ENCODE measurements around the gene SYT13. TPM values are rescaled to one million over a fixed set of nuclear protein-coding genes. Genes with fewer than 3 reads are reported as not detected.
A peak's percentile ranks its signal among the peaks of the same experiment; 100 is the strongest.

The SYT13 gene
- total and polyA plus RNA-seq, 12 donors, result 0.51 to 7.7 (median 2.3) TPM

DNA sequence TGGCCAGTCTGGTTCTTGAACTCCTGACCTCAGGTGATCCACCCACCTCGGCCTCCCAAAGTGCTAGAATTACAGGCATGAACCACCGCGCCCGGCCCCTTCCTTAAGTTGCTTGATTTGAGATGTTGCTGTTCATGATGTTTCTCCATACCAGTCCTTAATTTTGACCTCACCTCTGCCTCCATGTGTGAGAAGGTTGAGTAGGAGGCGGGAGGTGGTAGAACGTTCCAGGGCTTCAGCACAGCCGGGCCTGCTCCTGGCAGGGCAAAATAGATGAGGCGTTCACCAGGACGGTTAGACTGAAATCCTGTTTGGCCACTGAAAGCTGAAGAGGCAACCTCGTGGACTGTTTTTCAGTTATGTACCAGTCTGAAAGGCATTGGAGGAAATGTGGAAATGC lies 48.3 kb upstream of the SYT13 start:
- ATAC-seq, result no peak
- no peaks in the 10 kb centered on the region for H3K9me3 ChIP-seq
- H3K36me3 ChIP-seq, result no peaks in the 10 kb centered on the region
- H3K27ac ChIP-seq, result peak overlapping the region in 5 of 10 donors; percentile 51 to 78 (median 68)
- 92 to 96% methylated on average over 10 of the region's 10 CpGs for WGBS, 2 donors
- intact Hi-C loops (cut with DNase I), result loop anchor here in 8 of 10 donors (5.0 to 10.0 kb wide), 7 partner anchors 42 to 402 kb away; no protein-coding TSS in a partner anchor
- H3K4me1 ChIP-seq, result peaks cover 0 to 21% (median 8%) of the 10 kb centered on the region in 9 donors
- peaks cover 0 to 7% (median 0%) of the 10 kb centered on the region in 7 donors for H3K27me3 ChIP-seq
- no peak overlapping the region for H3K4me3 ChIP-seq
- TF ChIP-seq, protein P1, sequence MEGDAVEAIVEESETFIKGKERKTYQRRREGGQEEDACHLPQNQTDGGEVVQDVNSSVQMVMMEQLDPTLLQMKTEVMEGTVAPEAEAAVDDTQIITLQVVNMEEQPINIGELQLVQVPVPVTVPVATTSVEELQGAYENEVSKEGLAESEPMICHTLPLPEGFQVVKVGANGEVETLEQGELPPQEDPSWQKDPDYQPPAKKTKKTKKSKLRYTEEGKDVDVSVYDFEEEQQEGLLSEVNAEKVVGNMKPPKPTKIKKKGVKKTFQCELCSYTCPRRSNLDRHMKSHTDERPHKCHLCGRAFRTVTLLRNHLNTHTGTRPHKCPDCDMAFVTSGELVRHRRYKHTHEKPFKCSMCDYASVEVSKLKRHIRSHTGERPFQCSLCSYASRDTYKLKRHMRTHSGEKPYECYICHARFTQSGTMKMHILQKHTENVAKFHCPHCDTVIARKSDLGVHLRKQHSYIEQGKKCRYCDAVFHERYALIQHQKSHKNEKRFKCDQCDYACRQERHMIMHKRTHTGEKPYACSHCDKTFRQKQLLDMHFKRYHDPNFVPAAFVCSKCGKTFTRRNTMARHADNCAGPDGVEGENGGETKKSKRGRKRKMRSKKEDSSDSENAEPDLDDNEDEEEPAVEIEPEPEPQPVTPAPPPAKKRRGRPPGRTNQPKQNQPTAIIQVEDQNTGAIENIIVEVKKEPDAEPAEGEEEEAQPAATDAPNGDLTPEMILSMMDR (IDR thresholded peaks at IDR 0.05), result no peak
- no peak for DNase-seq

GRCh38 chr11:45333001-45333971 lies 47.1 kb upstream of the SYT13 start:
- TF ChIP-seq, protein P1 (IDR thresholded peaks at IDR 0.05), result peak in 1 of 9 donors; percentile 5

GRCh38 chr11:45332276-45332934 lies 46.3 kb upstream of the SYT13 start:
- H3K36me3 ChIP-seq, result no peaks in the 10 kb centered on the region
- DNase-seq, result peak in 1 of 2 donors; percentile 45
- H3K27me3 ChIP-seq, result peaks cover 0 to 5% (median 0%) of the 10 kb centered on the region in 7 donors
- peaks cover 0 to 21% (median 8%) of the 10 kb centered on the region in 9 donors for H3K4me1 ChIP-seq
- peak; percentile 39 to 81 (median 72) for ATAC-seq
- H3K9me3 ChIP-seq, result peaks cover 0 to 6% (median 0%) of the 10 kb centered on the region in 11 donors
- intact Hi-C loops (cut with DNase I), result loop anchor here (1.0 to 10.0 kb wide), 10 partner anchors 40 to 400 kb away; no protein-coding TSS in a partner anchor
- TF ChIP-seq, protein P1 (IDR thresholded peaks at IDR 0.05), result peak; percentile 77 to 91 (median 86)
- H3K4me3 ChIP-seq, result peak overlapping the region in 7 of 10 donors; percentile 17 to 45 (median 40)
- peak overlapping the region in 8 of 10 donors; percentile 51 to 78 (median 69) for H3K27ac ChIP-seq
- WGBS, 2 donors, result 12 to 14% methylated on average over 13 of the region's 13 CpGs

More at GRCh38 chr11:45333001-45333971, 47.1 kb upstream of the SYT13 start:
- WGBS, 2 donors, result 8 to 18% methylated on average over 19 of the region's 19 CpGs
- Histone ChIP-seq H3K4me3 (peak overlapping the region in 8 of 10 donors; percentile 17 to 45 (median 39)), H3K27me3 (peaks cover 0 to 6% (median 0%) of the 10 kb centered on the region in 7 donors), H3K4me1 (peaks cover 0 to 21% (median 8%) of the 10 kb centered on the region in 9 donors), H3K9me3 (no peaks in the 10 kb centered on the region), H3K27ac (peak overlapping the region; percentile 31 to 78 (median 66)), H3K36me3 (no peaks in the 10 kb centered on the region)
- intact Hi-C loops (cut with DNase I), result loop anchor here in 9 of 10 donors (2.0 to 10.0 kb wide), 8 partner anchors 41 to 401 kb away; no protein-coding TSS in a partner anchor
- DNase-seq (peak; percentile 55 to 66), ATAC-seq (peak; percentile 69 to 85 (median 74))

DNA sequence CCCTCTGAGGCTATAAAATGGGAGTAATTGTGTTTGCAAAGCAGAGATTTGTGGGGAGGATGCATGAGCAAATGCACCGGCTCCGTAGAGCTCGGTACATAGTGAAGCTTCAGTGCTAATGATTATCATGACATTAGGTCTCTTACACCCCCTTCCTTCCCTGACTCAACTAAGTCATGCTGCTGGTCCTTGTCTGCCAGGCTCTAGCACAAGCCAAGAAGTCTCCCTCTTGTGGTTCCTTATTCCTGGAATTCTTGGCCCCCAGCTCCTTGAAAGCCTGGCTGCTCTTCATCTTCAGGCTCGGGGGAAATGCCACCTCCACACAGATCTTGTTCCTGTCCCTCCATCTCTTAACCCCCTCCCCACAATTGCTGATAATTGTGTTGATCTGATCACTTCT lies 45.7 kb upstream of the SYT13 start:
- WGBS, 2 donors, result 66 to 67% methylated on average over 4 of the region's 4 CpGs
- intact Hi-C loops (cut with DNase I), result loop anchor here (1.0 to 10.0 kb wide), 11 partner anchors 40 to 400 kb away; no protein-coding TSS in a partner anchor
- ATAC-seq, result no peak
- Histone ChIP-seq H3K27me3 (peaks cover 0 to 5% (median 0%) of the 10 kb centered on the region in 7 donors), H3K36me3 (no peaks in the 10 kb centered on the region), H3K4me1 (peaks cover 0 to 21% (median 8%) of the 10 kb centered on the region in 9 donors), H3K27ac (no peak overlapping the region), H3K4me3 (no peak overlapping the region), H3K9me3 (peaks cover 0 to 12% (median 0%) of the 10 kb centered on the region in 11 donors)
- TF ChIP-seq, protein P1 (IDR thresholded peaks at IDR 0.05), result no peak
- DNase-seq, result no peak
